Germinal center (tissue), 1 donor: ENCODE results near the gene GRM8.

Source experiments
- DNase-seq: peaks from one replicate; pipeline ENCODE4 v3.0.0; 2012; ENCODE audit warnings: mixed read lengths, low spot score

Gene GRM8

DNA sequence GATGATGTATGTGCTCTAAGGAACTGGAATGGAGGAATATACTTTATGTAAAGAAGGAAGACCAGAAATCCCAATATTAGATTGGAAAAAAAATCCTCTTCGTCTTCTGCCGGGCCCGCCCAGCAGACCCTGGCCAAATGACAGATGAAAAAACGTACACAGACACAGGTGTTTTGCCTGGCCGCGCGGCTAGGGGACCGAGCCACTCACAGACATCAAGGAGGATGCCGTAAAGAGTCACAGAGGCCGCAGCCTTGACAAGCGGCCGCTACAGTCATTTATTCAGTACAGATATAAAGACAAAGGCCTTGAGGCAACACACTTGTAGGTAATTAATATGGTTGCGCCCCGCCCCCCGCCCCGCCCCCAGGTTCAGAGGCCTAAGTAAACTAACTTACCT is 594.1 kb downstream of the GRM8 start:
- no peak for DNase-seq

DNA sequence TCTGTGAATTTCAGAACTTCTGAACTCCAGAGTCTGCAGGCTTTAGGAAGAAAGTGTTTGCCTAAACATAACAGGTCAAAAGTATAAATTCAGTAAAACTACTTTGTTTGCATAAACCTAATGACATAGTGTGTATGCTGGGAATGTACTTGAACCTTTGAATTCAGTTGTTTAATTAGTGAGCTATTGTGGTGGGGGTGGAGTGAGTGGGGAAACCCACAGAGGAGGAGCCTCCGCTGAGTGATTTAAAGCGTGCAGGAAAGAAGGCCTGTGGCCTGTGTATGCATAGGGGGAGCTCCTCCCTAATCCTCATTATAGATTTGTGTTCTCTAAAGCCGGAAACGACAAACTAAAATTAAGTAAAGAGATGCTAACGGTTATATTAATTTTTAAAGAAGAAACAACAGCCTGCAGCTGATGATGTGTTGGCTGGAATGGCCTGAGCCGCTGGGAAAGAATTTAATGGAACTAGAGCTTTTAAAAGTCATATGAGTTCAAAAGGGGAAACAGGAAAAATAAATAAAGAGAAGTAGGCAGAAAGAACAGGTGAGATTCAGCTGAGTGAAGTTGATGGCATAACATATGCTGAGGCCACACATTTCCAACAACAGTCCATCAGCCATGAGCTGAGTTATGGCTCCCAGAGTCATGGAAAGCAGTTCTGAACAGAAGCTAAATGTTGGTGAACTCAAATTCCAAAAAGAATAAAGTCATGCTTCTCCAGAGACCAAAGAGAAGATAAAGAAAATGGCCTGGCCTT is 595.0 kb downstream of the GRM8 start:
- peak; percentile 50 for DNase-seq

DNA sequence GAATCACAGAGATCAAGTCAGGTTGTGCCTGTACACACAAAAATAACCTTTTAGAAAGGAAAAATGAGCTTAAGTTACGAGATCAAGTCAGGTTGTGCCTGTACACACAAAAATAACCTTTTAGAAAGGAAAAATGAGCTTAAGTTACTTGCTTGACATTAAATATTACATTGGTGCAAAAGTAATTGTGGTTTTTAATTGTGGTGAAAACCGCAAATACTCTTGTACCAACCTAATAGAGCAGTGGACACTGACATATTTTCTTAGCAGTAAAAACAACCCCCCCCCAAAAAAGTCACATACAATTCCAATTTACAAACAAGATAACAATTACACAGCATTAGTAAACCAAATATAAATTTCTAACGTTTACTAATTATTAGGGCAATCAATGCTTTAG is 595.6 kb downstream of the GRM8 start:
- DNase-seq = no peak

DNA sequence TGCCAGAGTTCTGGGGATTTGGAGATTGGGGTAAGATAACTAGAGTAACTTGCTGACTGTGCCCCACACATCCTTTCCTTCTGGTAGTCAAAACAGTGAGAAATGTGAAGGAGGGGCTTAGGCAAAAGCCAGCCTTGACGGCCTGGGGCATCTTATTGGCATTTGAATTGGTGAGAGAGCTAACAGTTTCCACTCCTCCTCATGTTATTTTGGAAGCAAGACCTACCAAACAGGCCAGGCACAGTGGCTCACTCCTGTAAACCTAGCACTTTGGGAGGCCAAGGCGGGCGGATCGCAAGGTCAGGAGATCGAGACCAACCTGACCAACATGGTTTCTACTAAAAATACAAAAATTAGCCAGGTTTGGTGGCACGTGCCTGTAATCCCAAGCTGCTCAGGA is 596.6 kb downstream of the GRM8 start:
- no peak for DNase-seq

DNA sequence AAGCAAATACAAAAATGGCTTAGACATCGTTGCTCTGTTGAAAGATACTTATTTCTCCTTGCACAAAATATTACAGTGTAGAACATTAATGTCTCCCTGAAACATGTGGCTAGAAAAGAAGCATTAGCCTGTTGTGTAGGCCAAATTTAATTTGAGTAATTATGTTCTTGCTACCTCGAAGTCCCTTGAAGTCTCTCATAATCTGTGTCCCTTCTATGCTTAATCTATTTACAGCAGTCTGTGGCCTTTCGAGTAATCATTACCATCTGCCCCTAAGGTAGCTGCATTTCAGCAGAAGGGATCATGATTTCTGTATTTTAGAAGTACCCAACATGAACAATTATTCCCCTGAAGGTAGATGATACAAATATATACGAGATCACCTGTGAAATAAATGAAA is 615.2 kb downstream of the GRM8 start:
- no peak for DNase-seq

DNA sequence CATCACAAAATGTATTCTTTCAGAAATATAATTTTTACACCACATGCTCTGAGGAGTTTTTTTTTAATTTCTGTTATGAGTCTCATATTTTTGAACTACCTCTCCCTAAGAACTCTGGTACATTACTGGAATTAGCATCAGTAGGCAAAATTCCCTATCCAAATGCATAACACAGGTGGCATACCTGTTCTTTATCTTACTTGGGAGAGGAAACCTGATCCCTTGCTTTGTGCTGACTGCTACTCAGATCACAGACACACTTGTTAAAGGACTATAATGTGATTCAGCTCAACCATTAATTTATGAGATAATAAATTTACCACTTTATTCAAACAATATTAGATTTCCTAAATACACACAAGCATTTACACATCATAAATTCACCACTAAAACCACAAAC is 617.2 kb downstream of the GRM8 start:
- no peak for DNase-seq

DNA sequence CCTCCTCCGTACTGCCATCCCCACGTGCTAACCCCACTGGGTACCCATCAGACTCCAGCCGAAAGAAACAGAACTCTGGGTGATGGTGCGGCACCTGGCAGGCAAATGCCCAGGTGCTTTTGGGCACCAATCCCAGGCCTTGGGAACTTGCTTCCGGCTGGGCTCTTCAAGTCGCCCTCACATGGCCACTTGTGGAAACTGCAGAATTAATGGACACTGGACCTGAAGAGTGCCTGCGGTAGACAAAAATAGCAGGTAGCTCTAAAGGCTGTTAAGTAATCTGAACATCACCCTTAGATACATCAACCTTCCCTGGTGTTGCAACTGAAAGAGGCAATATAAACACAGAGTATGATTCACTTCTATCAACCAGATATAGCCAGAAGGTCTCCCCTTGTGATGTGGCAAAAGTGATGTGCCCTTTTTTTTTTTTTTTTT is 644.4 kb downstream of the GRM8 start:
- DNase-seq = peak; percentile 24

DNA sequence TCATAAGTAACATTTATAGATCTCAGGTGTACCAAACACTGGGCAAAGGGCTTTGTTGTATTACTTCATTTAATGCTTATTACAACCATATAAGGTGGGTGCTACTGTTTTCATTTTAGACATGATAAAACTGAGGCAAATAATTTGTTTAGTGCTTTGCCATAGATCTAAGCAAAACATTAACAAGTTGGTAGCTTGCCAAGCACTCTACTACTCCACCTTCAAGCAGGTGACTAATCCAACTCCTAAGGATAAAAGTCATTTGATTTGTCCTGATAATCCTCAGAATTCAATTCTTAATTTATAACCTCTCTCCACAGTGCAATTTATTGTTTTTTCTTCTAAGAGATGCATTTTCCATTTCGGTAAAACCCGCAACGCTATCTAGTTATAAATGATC is 646.4 kb downstream of the GRM8 start:
- DNase-seq = no peak

DNA sequence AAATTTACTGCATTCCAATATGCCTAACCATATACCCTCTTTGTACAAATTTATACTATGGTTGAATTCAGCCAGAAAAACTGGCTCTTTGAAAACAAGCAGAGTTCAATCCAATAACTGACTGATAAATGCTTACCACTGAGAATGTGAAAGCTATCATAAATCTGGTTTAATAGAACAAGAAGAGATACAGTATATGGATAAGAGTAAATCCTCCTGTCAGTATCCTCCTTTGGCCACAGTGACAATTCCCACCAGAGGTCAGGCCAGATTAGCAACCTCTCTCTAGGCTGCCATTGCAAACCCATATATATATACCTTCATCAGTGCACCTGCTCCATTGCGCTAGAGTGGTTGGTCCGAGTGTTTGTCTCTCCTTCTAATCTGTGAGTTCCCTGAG is 647.2 kb downstream of the GRM8 start:
- no peak for DNase-seq

DNA sequence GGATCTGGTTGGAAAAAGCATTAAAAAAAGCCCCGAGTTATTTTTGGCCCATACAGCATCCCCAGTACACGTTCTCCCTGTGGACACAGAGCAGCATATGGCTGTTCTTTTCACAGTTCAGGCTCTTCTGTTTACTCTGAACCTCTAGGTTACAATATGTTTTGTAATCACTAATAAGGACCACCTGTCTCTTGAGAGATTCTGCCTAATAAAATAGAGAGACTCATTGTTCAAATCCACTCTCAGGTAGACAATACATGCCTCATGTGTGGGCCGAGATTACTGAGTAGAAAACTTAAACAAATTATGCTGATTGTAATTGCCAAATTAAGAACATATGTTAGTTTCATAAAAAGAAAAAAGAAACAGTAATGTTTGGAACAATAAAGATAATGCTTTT is 647.7 kb downstream of the GRM8 start:
- no peak for DNase-seq

DNA sequence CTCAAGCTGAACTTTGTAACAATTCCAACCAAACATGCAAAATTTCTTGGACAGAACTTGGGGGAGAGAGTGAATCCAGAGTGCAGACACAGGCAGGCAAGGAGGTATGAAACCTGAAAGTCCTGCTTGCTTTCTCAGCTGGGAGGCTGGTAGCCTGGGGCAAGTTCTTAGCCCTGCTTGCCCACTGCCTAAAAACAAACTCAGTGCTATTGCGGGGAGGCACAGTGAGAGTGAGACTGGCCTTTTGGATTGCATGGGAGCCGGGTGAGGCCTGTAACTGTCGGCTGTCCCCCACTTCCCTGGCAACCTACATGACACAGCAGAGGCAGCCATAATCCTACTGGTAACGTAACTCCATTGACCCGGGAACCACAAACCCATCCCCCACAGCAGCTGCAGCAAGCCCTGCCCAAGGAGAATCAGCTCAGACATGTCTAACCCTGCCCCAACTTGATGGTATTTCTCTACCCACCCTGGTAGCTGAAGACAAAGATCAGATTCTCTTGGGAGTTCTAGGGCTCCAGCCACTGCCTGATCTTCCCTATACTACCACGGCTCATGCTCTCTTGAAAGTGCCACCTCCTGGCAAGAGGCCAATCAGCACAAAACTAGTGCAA is 663.6 kb downstream of the GRM8 start:
- no peak for DNase-seq

DNA sequence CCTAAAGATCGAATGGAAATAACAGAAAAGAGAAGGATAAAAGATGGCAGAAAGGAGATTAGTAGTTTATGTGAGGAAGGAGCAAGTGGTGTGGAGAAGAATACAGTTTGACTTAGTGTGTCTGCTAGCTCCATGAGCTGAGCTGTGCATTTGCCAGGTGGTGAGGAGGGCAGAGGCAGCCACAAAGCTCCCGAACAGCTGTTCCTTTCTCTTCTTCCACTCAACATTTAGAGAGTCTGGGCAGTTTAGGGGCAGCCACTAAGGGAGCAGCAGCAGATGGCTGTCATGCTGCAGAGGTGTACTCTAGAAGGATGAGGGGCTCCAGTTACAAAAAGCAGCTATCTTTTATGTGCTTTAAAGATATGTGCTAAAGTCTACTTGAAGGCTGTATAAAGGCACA is 674.4 kb downstream of the GRM8 start:
- DNase-seq = no peak

DNA sequence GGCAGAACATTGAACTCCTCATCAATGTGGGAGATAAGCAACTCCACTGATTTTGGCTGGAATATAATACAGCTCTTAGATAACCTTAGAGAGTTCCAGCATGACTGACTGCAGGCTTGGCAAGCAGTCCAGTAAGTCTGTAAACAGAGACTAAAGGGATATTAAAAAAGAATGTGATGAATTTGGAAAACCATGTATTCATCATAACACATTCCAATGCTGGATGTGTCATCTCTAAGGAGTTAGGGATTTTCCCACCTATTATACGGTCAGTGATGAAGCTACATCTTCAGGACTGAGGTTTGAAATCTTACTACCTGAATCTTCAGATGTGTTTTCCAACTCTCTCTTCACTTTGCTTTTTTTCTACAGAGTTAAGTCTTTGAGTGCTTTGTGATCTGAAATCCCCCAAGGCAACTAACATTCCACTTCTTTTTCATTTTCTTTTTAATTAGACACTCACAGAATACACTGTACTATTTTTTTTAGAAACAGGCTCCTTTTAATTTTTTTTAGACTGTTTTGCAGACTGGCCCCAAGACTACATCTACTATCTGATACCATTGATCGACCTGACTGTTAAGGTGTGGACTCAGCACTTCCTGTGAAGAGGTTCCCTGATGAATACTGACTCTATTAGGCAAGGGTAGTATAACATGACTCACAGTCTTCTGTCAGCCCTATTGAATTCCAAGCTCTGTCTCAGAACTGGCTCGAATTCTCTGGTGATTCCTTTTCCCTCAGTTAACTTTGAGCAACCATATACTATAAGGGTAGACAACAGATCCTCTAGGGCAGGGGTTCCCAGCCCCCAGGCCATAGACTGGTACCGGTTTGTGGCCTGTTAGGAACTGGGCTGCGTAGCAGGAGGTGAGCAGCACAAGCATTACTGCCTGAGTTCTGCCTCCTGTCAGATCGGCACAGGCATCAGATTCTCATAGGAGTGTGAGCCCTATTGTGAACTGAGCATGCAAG is 678.2 kb downstream of the GRM8 start:
- DNase-seq = no peak

DNA sequence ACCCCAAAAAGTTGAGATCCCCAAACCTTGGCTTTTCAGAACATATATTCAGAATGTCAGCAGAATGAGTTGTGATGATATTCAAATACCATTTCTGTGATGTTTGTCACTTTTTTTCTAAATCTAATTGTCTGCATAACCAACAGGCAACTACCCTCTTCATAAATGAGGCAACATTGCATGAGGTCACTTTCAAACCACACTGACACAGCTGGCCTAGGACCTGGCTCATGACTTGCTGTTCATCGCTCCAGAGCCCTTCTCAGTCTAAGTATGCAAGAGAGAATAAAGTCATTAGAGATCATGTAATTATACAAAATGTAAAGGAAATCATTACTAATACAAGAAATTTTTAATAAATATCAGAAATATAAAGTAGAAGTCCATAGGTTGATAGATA is 681.9 kb downstream of the GRM8 start:
- no peak for DNase-seq

DNA sequence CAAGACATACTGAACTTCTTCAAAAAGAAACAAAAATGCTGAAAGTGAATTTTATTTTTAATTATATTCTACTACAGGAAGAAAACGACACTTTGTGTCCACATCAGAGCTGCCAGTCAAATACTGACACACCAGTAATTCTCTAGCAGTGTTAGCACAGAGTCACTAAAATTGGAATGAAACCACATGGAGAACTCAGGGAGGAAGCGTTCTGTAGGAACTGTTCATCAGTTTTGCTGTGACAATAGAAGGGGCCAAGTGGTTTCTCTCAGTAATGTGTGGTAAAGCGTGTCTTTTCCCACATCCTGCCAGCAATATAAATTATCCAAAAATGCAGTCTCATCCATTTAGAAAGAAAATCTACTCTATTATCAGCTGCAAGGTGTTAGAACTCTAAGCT is 683.3 kb downstream of the GRM8 start:
- DNase-seq = no peak

DNA sequence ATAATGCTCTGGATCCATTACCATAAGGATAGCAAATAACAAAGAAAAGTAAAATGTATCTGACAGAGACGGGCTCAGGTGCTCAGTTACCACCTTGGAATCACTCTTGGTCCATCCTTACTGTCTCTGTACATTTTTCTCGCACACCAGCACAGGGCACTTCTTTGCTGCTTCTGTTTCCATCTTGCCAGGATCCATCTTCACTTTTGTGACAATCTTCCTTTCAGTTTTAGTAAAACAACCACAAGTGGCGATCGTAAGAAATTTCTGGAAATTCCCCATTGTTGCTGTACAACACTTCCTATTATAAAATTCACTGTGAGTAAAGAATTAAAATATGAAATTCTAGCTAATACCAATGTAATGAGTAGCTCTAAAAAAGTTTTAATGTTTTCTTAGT is 695.5 kb downstream of the GRM8 start:
- DNase-seq = no peak

DNA sequence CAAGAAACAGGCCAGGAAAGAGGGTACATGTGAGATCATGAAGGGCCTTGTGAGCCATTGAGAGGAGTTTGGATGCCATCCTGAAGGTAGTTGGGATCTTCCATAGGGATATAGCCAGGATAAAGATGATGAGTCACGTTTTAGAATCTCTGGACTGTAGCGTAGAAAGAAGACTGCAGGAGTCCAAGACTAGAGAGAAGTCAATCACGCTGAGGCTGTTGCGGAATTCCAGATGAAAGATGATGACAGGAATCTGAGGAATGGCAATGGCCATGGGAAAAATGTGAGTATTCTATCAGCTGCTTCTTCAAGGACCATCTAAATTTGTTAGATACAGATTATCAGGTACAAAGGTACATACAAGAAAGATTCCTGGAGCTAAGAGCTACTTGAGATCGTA is 711.3 kb downstream of the GRM8 start:
- no peak for DNase-seq

DNA sequence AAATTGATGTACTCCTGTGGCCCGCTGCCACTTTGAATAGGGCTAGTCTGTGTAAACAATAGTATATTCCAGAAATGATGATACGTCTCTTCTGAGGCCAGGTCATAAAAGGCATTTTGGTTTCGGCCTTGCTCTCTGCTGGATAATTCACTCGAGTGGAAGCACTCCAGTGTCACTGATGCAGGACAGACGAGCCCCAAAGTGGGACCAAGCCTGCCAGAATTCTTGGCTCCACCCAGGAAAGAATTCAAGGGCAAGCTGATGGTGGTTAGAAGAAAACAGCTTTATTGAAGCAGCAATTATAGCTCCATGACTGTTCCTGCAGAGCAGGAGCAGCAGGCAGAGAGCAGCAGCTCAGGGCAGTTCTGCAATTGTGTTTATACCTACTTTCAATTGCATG is 717.6 kb downstream of the GRM8 start:
- no peak for DNase-seq

DNA sequence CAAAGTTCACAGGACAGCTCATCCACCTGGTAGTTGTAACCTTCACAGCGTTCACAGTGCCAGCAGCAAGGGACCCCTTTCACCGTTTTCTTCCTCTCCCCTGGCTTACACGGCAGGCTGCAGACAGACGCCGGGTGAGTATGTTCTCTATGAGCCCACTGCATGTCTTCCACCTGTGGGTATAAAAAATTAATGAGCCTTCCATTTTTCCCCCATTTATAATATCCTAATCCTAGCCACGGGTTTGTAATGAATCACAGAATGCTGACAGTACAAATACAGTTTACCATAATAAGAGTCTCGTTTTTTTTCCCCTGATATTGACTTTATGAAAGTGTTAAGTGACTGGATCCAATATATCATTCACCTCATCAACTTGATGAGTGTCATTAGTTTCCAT is 719.0 kb downstream of the GRM8 start:
- DNase-seq = no peak

DNA sequence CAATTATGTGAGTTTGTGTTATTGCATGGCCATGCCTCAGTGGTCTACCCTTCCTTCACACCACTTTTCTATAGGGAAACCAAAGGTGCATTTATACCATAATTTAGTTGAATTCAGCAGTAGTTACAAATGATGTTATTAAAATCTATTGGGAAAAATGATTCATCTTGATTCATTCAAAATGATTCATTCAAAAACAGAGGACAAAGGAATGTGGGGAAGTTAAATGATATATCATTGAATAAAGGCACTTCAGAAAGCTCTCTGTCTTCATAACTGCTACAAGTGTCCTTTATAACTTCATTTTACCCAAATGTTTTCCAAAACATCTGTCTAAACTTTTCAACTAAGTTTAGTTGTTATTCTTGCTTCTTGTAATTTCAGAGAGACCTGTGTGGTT is 722.9 kb downstream of the GRM8 start:
- no peak for DNase-seq

DNA sequence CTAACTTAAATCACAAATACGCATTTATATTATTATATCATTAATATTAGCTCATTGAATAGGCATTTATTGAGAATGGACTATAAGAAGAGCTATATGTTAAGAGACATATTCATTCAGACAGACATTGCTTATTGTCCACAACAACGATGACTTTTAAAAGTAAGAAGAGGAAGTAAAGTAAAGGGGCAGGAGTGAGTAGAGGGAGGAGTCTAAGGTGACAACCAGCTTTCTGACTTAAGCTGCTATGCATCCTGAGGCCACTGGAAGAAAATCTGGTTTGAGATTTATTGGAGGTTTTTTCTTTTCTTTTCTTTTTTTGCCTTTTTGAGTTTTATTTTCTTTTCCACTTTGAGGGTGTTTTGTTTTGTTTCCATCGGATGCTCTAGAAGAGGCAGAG is 723.5 kb downstream of the GRM8 start:
- no peak for DNase-seq

DNA sequence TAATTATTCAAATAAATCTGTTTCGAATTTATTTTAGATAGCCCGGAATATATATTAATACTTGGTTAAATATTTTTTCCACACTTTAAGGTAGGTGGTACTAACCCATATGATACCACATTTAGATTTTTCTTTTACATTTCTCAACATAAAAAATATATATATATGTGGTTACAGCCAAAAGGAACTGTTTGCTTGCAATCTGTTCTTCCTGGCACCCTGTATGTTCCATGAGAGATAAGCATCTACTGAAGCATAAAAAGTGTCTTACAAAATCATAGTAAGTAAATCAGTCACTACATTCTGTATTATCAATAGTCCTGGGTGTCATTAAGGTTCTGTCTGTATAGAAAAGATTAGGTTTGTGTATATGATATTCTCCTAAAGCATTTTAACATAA is 726.8 kb downstream of the GRM8 start:
- no peak for DNase-seq

DNA sequence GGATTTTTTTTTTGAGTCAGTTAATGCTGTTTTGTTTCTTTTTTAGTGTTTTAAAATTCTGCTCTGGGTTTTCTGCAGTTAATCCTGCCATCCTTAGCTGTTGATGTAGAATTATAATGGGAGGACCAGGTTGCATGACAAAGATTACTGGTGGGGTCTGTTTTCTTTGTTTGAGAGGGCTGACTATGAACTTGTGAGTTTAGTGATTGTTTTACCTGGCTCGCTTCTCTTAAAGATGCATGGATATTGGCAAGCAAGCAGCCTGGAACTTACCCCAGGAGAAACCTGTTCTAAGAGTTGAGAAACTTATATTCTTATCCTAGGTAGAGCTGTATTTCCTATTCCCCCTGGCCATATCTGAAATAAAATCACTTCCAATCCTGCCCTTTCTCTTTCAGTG is 727.8 kb downstream of the GRM8 start:
- DNase-seq = no peak
